MCF 10A (cell line): ENCODE data around the gene ST6GALNAC2. TPM values are rescaled to one million over a fixed set of nuclear protein-coding genes. Genes with fewer than 3 reads are reported as not detected.

Source experiments
- BruUV-seq: library from RNA; stranded (reverse); fragments of 400-500 nt; replicated peaks from 2 replicates; lab custom pipeline; 2021; lab: Mats Ljungman, UMichigan
- CTCF ChIA-PET: fragments of 300-600 bp; sonication (Branson Sonifier 250); formaldehyde crosslinking; extraction: SDS; loops from one replicate; lab custom pipeline; 2021; ENCODE audit warnings: antibody characterized with exemption, inconsistent platforms; lab: Yijun Ruan, JAX
- POLR2A ChIA-PET: fragments of 300-600, 350-650 bp; sonication (Branson Sonifier 250); formaldehyde crosslinking; extraction: SDS; loops from one replicate; lab custom pipeline; 2020; ENCODE audit warnings: antibody characterized with exemption, inconsistent platforms; lab: Yijun Ruan, JAX
- DNase-seq: peaks from one replicate; pipeline ENCODE4 v3.0.0-alpha.2; 2018; ENCODE audit not compliant: unreplicated experiment
- H3K27ac Mint-ChIP-seq: one replicate; pipeline ENCODE4 v1.8.0; 2022; ENCODE audit warnings: mild to moderate bottlenecking, low read depth, mixed read lengths; ENCODE audit not compliant: unreplicated experiment
- H3K27me3 Mint-ChIP-seq: one replicate; pipeline ENCODE4 v1.8.0; 2022; ENCODE audit warnings: mixed read lengths; ENCODE audit not compliant: insufficient read depth, unreplicated experiment
- H3K36me3 Mint-ChIP-seq: one replicate; pipeline ENCODE4 v1.8.0; 2022; ENCODE audit warnings: mild to moderate bottlenecking, moderate library complexity, mixed read lengths; ENCODE audit not compliant: insufficient read depth, unreplicated experiment
- H3K4me1 Mint-ChIP-seq: one replicate; pipeline ENCODE4 v1.8.0; 2022; ENCODE audit warnings: mixed read lengths; ENCODE audit not compliant: insufficient read depth, unreplicated experiment
- H3K4me3 Mint-ChIP-seq: one replicate; pipeline ENCODE4 v1.8.0; 2022; ENCODE audit warnings: mild to moderate bottlenecking, moderate library complexity, mixed read lengths; ENCODE audit not compliant: unreplicated experiment
- H3K9me3 Mint-ChIP-seq: one replicate; pipeline ENCODE4 v1.8.0; 2022; ENCODE audit warnings: mixed read lengths; ENCODE audit not compliant: unreplicated experiment
- CTCF ChIP-seq: fragments of 200-600 bp; IDR thresholded peaks from one replicate; pipeline ENCODE4 v1.8.0; 2022; ENCODE audit warnings: antibody characterized with exemption, mild to moderate bottlenecking; ENCODE audit not compliant: unreplicated experiment
- intact Hi-C: fragments of 100-400 bp; cut with micrococcal nuclease; formaldehyde crosslinking; loops from 2 replicates; pipeline ENCODE4 v1.14.1; 2022
- total RNA-seq: library from RNA; stranded (reverse); gene quantifications from 2 replicates; pipeline ENCODE4 v1.2.3, GENCODE V29; 2022

ST6GALNAC2 gene
- total RNA-seq, 1 experiment from 2014 or later: 7.7 TPM

DNA sequence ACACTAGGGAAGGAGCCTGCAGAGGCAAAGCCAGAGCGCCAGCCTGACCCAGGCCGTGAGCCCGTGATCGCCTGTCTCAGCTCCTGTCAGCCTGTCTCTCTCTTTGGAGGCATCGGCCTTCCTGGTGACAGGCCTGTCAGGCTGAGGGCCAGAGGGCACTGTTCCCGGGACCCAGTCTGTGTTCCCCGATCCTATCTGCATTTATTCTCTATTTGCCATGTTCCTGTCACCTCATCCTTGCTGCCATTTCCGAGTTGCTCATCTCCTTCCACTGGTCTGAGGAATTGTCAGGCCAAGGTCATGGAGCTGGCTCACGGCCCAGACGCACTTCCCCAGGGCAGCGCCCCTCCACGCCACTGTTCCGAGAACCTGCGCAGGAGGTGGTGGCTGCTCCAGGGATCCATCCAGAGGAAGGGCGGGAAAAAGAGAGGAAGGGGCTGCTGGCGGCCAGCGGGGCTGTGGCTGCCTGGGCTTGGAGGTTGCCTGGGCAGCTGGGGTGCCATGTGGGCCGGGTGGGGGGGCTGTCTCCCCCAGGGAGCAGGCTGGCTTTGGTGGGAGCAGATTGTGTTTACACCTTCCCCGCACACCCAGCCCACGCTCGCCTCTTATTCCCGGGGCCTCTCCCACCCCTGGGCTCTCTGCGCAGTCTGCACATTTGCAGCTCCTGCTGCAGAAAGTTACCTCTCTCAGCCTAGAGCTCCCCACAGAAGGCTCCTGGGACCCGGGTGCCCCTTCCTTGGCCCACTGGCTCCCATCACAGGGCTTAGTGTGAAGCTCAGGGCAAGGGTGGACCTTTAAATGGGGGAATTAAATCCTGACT lies 40.9 kb downstream of the ST6GALNAC2 start:
- H3K4me3 Mint-ChIP-seq: no peak overlapping the region
- no peak overlapping the region for H3K27ac Mint-ChIP-seq

DNA sequence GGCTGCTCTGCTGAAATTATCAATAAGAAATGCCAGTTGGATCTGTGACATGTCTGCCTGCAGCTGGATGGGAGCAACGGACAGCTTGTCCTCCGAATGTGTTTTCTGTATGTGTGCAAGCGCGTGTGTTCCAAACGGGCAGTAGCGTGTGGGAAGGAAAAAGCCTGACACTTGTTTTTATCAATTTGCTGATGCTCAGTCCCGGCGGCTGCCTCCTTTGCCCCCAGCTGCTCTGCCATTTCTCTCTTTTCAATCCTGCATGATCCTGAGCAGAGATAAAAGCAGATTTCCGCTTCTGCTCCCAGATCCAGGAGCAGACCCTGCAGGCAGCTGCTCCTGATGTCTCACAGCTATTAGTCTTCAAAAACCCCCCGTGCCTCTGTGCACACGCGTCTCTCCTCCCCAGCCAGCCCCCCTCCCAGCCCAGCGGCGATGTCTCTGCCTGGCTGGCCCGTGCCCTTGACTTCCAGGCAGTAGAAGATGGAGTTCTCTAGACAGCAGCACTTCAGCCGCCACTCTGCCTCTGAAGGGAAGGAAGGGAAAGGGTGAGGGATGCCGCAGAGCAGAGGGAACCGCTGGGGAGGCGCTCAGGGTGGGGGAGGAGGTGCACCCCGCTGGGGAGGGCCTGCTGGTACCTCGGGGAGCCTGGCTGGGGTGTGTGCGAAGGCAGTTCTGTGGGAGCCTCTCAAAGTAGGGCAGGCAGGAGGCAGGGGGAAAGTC lies 41.7 kb downstream of the ST6GALNAC2 start:
- CTCF ChIA-PET: interaction anchor here (1.0 to 3.9 kb wide), 3 partner anchors 14 to 146 kb away, joined by 3 to 26 read pairs (median 4); no protein-coding TSS in a partner anchor

More for the DNA sequence above, 40.9 kb downstream of the ST6GALNAC2 start:
- intact Hi-C loops: no loop called here
- no peak for DNase-seq
- no peaks in the 10 kb centered on the region for H3K4me1 Mint-ChIP-seq
- TF ChIP-seq CTCF: no peak
- no TSS peak for BruUV-seq
- peaks cover 12% of the 10 kb centered on the region for H3K27me3 Mint-ChIP-seq
- no peaks in the 10 kb centered on the region for H3K36me3 Mint-ChIP-seq
- CTCF ChIA-PET: interaction anchor here (0.5 to 3.9 kb wide), 7 partner anchors 13 to 147 kb away, joined by 3 to 41 read pairs (median 5); no protein-coding TSS in a partner anchor
- no peaks in the 10 kb centered on the region for H3K9me3 Mint-ChIP-seq
- POLR2A ChIA-PET: interaction anchor here (0.6 to 5.0 kb wide), 5 partner anchors 14 to 190 kb away, joined by 3 to 68 read pairs (median 3); no protein-coding TSS in a partner anchor

DNA sequence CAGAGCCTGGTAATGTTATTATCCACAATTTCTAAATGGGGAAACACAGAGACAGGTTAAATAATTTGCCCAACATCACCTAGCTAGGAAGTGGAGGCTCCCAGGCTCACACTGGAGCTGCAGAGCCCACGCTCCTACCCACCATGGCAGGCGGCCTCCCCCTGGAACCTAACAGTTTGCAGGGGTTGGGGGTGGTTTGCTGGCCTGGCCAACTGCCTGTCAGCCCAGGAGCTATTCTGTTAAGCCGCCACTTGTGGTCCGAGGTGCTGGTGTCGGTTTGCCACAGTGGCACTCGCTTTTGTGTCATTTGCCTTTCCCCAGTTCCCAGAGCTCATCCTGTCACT lies 42.2 kb downstream of the ST6GALNAC2 start:
- H3K27me3 Mint-ChIP-seq: peaks cover 12% of the 10 kb centered on the region
- no peak for DNase-seq
- no TSS peak for BruUV-seq
- H3K4me1 Mint-ChIP-seq: no peaks in the 10 kb centered on the region
- no peak overlapping the region for H3K27ac Mint-ChIP-seq
- intact Hi-C loops: no loop called here
- H3K36me3 Mint-ChIP-seq: no peaks in the 10 kb centered on the region
- H3K9me3 Mint-ChIP-seq: no peaks in the 10 kb centered on the region
- no peak overlapping the region for H3K4me3 Mint-ChIP-seq
- POLR2A ChIA-PET: interaction anchor here (0.8 to 5.0 kb wide), 5 partner anchors 8 to 33 kb away, joined by 3 to 68 read pairs (median 3); no protein-coding TSS in a partner anchor
- no peak for TF ChIP-seq CTCF
- CTCF ChIA-PET: interaction anchor here (1.0 to 3.9 kb wide), 2 partner anchors 14 to 20 kb away, joined by 4 to 26 read pairs; no protein-coding TSS in a partner anchor

More for the DNA sequence above, 41.7 kb downstream of the ST6GALNAC2 start:
- Mint-ChIP-seq H3K9me3 (no peaks in the 10 kb centered on the region), H3K27me3 (peaks cover 12% of the 10 kb centered on the region), H3K36me3 (no peaks in the 10 kb centered on the region), H3K4me1 (no peaks in the 10 kb centered on the region), H3K4me3 (no peak overlapping the region), H3K27ac (no peak overlapping the region)
- POLR2A ChIA-PET: interaction anchor here (0.8 to 5.0 kb wide), 5 partner anchors 8 to 33 kb away, joined by 3 to 68 read pairs (median 3); no protein-coding TSS in a partner anchor
- TF ChIP-seq CTCF: no peak
- DNase-seq: no peak
- no TSS peak for BruUV-seq
- intact Hi-C loops: no loop called here

DNA sequence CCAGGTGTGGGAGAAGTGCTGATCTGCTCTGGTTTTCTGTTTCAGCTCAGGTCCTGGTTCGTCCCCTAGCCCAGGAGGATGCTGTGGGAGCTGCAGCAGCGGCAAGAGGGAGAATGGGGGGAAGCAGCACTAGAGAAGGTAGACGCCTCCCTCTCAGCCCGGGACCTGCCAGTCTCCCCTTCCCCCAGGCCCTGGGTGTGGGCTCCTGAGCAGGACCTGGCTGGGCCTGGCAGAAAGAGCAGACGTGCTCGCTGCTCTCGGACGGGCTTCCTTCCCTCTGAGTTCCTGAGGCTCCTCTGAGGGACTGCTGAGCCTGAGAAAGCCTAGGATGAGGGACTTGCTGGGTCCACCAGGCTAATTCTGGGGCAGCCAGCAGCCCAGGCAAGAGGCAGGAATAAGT lies 42.7 kb downstream of the ST6GALNAC2 start:
- Mint-ChIP-seq H3K9me3 (no peaks in the 10 kb centered on the region), H3K27me3 (peaks cover 12% of the 10 kb centered on the region), H3K27ac (no peak overlapping the region), H3K4me3 (no peak overlapping the region), H3K4me1 (no peaks in the 10 kb centered on the region), H3K36me3 (no peaks in the 10 kb centered on the region)
- POLR2A ChIA-PET: interaction anchor here (0.6 to 5.0 kb wide), 5 partner anchors 9 to 128 kb away, joined by 3 to 68 read pairs (median 3); no protein-coding TSS in a partner anchor
- CTCF ChIA-PET: interaction anchor here (1.0 kb wide), 1 partner anchor 20 kb away, joined by 4 read pairs; no protein-coding TSS in a partner anchor
- BruUV-seq: no TSS peak
- no peak for TF ChIP-seq CTCF
- intact Hi-C loops: no loop called here
- DNase-seq: no peak
